Measurements from ENCODE around the gene PCDH9. TPM values are rescaled to one million over a fixed set of nuclear protein-coding genes. Genes with fewer than 3 reads are reported as not detected.

Gene PCDH9
- total RNA-seq, 1 donor from 2014 or later: 10.4 TPM

- H3K9ac ChIP-seq (ENCODE audit: low read length): no peak overlapping the region
- Mint-ChIP-seq H3K4me3 (ENCODE audit: unreplicated experiment) (no peak overlapping the region), H3K27me3 (ENCODE audit: low read depth, unreplicated experiment) (no peaks in the 10 kb centered on the region)
Observed at GRCh38 chr13:66489172-66489571, 741.0 kb downstream of the PCDH9 start.

GRCh38 chr13:66483712-66484111 lies 746.4 kb downstream of the PCDH9 start:
- Histone ChIP-seq H3K79me2 (ENCODE audit: insufficient read depth, low read length) (no peaks in the 10 kb centered on the region), H3K9ac (ENCODE audit: low read length) (no peak overlapping the region), H2AFZ (ENCODE audit: low read depth, low read length) (no peak overlapping the region), H3K27ac (ENCODE audit: low read depth, low read length) (no peak overlapping the region), H3K4me3 (ENCODE audit: insufficient read depth, low read depth, low read length) (no peak overlapping the region), H3K36me3 (ENCODE audit: insufficient read depth, low read length) (no peaks in the 10 kb centered on the region), H3K9me3 (ENCODE audit: insufficient read depth, low read depth, low read length) (no peaks in the 10 kb centered on the region), H4K20me1 (ENCODE audit: insufficient read depth, low read length) (no peaks in the 10 kb centered on the region), H3K27me3 (ENCODE audit: insufficient read depth, low read length) (no peaks in the 10 kb centered on the region), H3K4me1 (ENCODE audit: insufficient read depth, low read length) (no peaks in the 10 kb centered on the region), H3K4me2 (ENCODE audit: low read length) (no peak overlapping the region)
- no peak for DNase-seq (ENCODE audit: low read depth)
- H3K27me3 Mint-ChIP-seq (ENCODE audit: low read depth, unreplicated experiment): no peaks in the 10 kb centered on the region
- H3K36me3 Mint-ChIP-seq (ENCODE audit: low read depth, unreplicated experiment): no peaks in the 10 kb centered on the region
- peaks cover 4% of the 10 kb centered on the region for H3K4me1 Mint-ChIP-seq (ENCODE audit: low read depth, unreplicated experiment)
- H3K4me3 Mint-ChIP-seq (ENCODE audit: unreplicated experiment): no peak overlapping the region
- no peak overlapping the region for H3K27ac Mint-ChIP-seq (ENCODE audit: unreplicated experiment)
- no peak for FAIRE-seq
- peaks cover 2% of the 10 kb centered on the region for H3K9me3 Mint-ChIP-seq (ENCODE audit: unreplicated experiment)
- TF ChIP-seq CTCF (IDR thresholded peaks at IDR 0.05; ENCODE audit: insufficient read depth, low read depth, low read length): no peak
- no peak for TF ChIP-seq EZH2 (IDR thresholded peaks at IDR 0.05; ENCODE audit: insufficient read depth, low read length)

More at GRCh38 chr13:66489172-66489571, 741.0 kb downstream of the PCDH9 start:
- no peaks in the 10 kb centered on the region for H4K20me1 ChIP-seq (ENCODE audit: insufficient read depth, low read length)
- no peak overlapping the region for H3K4me3 ChIP-seq (ENCODE audit: insufficient read depth, low read depth, low read length)
- Mint-ChIP-seq H3K4me1 (ENCODE audit: low read depth, unreplicated experiment) (peaks cover 4% of the 10 kb centered on the region), H3K9me3 (ENCODE audit: unreplicated experiment) (no peaks in the 10 kb centered on the region), H3K27ac (ENCODE audit: unreplicated experiment) (no peak overlapping the region), H3K36me3 (ENCODE audit: low read depth, unreplicated experiment) (no peaks in the 10 kb centered on the region)
- no peaks in the 10 kb centered on the region for H3K27me3 ChIP-seq (ENCODE audit: insufficient read depth, low read length)
- TF ChIP-seq EZH2 (IDR thresholded peaks at IDR 0.05; ENCODE audit: insufficient read depth, low read length) (no peak), CTCF (IDR thresholded peaks at IDR 0.05; ENCODE audit: insufficient read depth, low read depth, low read length) (no peak)
- FAIRE-seq: no peak
- H3K4me2 ChIP-seq (ENCODE audit: low read length): no peak overlapping the region
- H3K27ac ChIP-seq (ENCODE audit: low read depth, low read length): no peak overlapping the region
- H3K36me3 ChIP-seq (ENCODE audit: insufficient read depth, low read length): no peaks in the 10 kb centered on the region
- no peaks in the 10 kb centered on the region for H3K4me1 ChIP-seq (ENCODE audit: insufficient read depth, low read length)
- H2AFZ ChIP-seq (ENCODE audit: low read depth, low read length): peak overlapping the region; percentile 16
- no peaks in the 10 kb centered on the region for H3K79me2 ChIP-seq (ENCODE audit: insufficient read depth, low read length)
- no peak for DNase-seq (ENCODE audit: low read depth)
- no peaks in the 10 kb centered on the region for H3K9me3 ChIP-seq (ENCODE audit: insufficient read depth, low read depth, low read length)

- H3K4me2 ChIP-seq (ENCODE audit: low read length): no peak overlapping the region
- Mint-ChIP-seq H3K36me3 (ENCODE audit: low read depth, unreplicated experiment) (no peaks in the 10 kb centered on the region), H3K9me3 (ENCODE audit: unreplicated experiment) (peaks cover 2% of the 10 kb centered on the region), H3K27me3 (ENCODE audit: low read depth, unreplicated experiment) (no peaks in the 10 kb centered on the region), H3K27ac (ENCODE audit: unreplicated experiment) (no peak overlapping the region), H3K4me3 (ENCODE audit: unreplicated experiment) (no peak overlapping the region), H3K4me1 (ENCODE audit: low read depth, unreplicated experiment) (peaks cover 4% of the 10 kb centered on the region)
- H3K4me1 ChIP-seq (ENCODE audit: insufficient read depth, low read length): no peaks in the 10 kb centered on the region
- no peaks in the 10 kb centered on the region for H4K20me1 ChIP-seq (ENCODE audit: insufficient read depth, low read length)
- no peaks in the 10 kb centered on the region for H3K27me3 ChIP-seq (ENCODE audit: insufficient read depth, low read length)
- no peaks in the 10 kb centered on the region for H3K9me3 ChIP-seq (ENCODE audit: insufficient read depth, low read depth, low read length)
- H3K36me3 ChIP-seq (ENCODE audit: insufficient read depth, low read length): no peaks in the 10 kb centered on the region
- no peak overlapping the region for H3K9ac ChIP-seq (ENCODE audit: low read length)
- no peak overlapping the region for H3K27ac ChIP-seq (ENCODE audit: low read depth, low read length)
- no peak for FAIRE-seq
- no peaks in the 10 kb centered on the region for H3K79me2 ChIP-seq (ENCODE audit: insufficient read depth, low read length)
- no peak overlapping the region for H2AFZ ChIP-seq (ENCODE audit: low read depth, low read length)
- no peak overlapping the region for H3K4me3 ChIP-seq (ENCODE audit: insufficient read depth, low read depth, low read length)
- TF ChIP-seq EZH2 (IDR thresholded peaks at IDR 0.05; ENCODE audit: insufficient read depth, low read length) (no peak), CTCF (IDR thresholded peaks at IDR 0.05; ENCODE audit: insufficient read depth, low read depth, low read length) (no peak)
- no peak for DNase-seq (ENCODE audit: low read depth)
Observed at GRCh38 chr13:66482836-66483235, 747.3 kb downstream of the PCDH9 start.

Data from astrocyte (in vitro differentiated cells and primary cell).